Hindlimb muscle (tissue), 1 donor: Measurements from ENCODE around the gene ZNF467. TPM values are rescaled to one million over a fixed set of nuclear protein-coding genes. Genes with fewer than 3 reads are reported as not detected.

Experiments
- DNase-seq: peaks from one replicate; pipeline ENCODE4 v3.0.0-alpha.2; 2013
- polyA plus RNA-seq: library from polyadenylated mRNA; unstranded; fragments of 120-200 nt; gene quantifications from one replicate; pipeline ENCODE4 v1.2.1, GENCODE V29; 2013; ENCODE audit not compliant: insufficient read length

Gene ZNF467
- polyA plus RNA-seq, 1 donor = 9.1 TPM

DNA sequence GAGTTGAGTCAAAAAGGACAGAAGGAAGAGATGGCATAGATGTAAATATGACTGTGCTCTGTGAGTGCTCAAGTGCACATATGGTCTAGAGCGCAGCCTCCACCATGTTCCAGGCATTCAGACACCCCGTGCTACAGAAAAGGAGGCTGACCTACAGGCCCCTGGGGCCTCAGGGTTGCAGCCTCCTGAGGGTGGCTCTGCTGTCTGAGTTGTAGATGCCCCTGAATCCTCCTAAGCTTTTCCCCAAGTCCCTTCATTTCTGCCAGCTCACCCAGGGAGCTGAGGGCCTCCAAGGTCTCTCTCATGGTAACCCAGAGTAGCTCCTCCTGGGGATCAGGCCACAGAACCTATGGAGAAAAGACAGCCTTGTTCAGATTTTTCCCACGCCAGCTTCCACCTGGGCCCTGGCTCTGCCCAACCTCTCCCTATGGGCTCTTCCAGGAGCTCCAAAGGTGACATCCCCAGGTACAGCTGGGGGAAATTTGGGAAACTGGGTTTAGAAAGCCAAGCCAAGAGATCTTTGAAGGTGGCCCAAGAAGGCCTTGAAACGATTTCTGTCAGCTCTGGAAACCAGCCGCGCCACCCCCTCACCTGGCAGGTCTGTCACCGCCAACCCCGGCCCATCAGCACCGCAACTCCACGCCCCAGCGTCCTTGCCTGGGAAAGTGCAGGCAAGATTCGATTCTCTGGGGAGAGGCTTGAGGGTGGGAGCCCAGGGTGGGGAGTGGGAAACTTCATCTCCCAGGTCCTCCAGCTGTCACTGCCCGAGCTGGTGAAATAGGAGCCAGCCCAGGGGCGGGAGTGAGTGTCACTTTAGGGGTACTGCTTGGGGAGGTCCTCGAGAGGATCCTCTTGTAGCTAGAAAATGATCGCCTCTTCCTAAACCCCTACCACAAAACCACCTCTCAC lies 2.4 kb downstream of the ZNF467 start:
- no peak for DNase-seq

DNA sequence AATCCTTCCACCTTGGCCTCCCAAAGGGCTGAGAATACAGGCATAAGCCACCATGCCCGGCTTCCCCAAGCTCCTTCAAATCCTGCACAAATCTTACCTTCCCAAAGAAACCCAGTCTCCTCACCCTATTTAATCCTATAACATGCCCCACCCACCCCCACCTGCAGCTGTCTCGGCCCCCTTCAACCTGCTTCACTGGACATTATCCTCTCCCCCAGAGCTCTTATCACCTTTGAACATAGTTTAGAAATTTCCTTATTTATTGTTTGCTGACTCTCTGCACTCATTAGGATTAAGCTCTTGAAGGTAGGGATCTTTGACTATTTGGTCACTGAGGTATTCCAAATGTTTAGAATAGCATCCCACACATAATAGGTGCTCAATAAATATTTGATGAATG lies 3.5 kb downstream of the ZNF467 start:
- DNase-seq = no peak

DNA sequence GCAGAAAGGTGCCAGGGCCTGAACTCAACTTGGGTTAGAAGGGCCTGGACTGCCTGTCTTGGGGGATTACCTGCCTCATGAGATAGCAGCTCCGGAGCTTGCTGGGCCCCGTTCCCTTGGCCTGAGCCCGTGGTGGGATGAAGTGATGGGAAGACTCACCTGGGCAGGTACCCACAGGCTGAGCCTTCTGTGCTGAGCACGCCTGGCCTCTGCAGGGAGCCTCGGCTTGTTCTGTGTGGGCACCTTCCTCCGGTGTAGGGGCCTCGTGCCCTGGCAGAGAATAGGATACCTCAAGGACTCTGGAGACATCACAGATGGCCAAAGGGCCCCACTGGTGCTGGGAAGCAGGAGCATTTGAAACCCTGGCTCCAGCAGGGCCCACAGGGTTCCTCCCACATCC lies 4.5 kb downstream of the ZNF467 start:
- DNase-seq = no peak

DNA sequence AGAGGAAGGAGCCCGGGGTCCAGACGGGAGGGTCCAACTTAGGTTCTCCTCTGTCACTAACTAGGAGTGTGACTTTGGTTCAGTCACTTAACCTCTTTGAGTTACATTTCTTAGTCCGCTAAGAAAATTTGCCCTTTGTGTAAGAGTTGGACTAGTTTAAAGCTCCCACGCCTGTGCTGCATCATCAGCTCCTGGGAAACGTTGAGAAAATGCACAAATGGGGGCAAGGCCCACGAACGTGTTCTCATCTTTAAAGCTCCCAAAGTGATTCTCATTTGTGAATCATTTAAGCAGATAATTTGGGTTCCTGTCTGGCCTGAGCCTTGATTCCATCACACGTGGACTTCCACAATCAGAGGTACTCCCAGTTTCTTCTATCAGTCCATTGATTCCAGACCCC lies 6.3 kb downstream of the ZNF467 start:
- DNase-seq = no peak

DNA sequence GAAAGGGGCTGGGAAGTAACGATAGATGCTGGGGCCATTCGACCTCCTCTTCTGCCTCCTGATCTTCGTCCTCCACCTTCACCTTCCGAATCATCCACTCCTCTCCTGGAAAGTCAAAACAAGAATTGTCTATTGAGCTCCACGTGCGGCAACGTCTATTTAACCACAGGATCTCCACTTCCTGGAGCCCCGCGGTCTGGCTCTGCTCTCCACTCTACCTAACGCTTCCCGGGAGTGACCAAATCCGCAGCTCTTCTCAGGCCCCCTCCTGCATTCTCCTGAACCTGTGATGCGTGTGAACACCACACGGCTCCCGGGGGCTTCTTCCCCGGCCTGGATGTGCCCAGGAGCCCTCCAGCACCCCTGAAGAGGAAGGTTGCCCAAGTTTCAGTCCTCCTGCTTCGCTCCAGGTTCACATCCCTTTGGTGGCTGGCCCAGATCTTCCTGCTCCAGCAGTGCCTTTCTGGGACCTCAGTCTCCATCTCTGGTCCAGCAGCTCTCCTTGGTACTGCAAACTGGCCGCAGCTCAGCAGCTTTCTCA lies 7.2 kb downstream of the ZNF467 start:
- no peak for DNase-seq

DNA sequence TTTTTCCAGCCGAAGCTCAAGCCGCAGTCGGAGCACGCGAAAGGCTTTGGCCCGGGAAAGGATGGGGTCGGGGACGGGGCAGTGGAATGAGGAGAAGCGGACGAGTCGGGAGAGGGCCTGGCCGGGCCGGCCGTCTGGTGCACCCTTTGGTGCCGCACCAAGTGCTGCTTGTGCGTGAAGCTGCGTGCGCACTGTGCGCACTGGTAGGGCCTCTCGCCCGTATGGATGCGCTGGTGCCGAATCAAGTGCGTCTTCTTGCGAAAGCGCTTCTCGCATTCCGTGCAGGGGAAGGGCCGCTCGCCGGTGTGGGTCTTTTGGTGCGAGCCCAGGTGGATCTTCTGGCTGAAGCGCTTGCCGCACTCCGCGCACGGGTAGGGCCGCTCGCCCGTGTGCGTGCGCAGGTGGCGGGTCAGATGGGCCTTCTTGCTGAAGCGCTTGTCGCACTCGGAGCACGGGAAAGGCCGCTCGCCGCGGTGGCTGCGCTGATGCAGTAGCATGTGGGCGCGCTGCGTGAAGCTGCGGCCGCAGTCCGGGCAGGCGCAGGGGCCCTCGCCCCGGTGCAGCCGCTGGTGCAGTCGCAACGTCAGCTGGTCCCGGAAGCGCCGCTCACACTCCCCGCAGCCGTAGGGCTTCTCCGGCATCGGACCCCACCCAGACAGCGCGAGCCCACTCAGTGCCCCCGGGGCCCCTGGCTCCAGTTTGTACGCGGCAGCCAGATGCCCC lies 7.8 kb downstream of the ZNF467 start:
- no peak for DNase-seq

DNA sequence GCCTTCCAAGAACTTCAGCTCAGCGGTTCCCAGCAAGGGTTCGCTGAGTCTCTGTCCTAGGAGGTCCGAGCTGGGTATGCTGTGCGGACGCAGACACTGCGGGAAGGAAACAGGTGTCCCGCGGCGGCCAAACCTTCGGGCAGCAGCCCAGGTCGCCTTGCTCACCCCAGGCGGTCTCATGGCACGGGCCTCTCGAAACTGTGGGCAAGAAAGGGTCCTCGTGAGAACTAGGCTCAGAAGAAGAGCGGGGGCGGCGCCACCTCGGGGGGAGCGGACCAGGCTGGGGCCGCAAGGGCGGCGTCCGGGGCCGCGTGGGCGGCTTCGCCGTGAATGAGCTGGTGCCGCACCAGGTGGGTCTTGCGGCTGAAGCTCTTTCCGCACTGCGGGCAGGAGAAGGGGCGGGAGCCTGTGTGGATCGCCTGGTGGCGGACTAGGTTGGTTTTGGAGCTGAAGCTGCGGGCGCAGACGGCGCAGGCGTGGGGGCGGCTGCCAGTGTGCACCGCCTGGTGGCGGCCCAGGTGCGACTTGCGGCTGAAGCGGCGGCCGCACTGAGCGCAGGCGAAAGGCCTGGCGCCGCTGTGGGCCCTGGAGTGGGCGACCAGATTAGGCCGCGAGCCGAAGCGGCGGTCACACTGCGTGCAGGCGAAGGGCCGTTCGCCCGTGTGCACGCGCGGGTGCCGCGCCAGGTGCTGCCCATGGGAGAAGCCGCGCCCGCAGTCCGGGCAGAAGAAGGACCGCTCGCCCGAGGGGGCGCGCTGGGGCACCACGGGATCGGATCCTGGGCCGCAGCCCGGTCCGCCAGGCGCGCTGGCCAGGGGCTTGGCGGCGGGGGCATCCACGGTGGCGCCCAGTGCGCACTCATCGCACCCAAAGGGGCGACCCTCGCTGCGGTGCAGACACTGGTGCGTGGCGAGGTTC lies 8.6 kb downstream of the ZNF467 start:
- DNase-seq = no peak

DNA sequence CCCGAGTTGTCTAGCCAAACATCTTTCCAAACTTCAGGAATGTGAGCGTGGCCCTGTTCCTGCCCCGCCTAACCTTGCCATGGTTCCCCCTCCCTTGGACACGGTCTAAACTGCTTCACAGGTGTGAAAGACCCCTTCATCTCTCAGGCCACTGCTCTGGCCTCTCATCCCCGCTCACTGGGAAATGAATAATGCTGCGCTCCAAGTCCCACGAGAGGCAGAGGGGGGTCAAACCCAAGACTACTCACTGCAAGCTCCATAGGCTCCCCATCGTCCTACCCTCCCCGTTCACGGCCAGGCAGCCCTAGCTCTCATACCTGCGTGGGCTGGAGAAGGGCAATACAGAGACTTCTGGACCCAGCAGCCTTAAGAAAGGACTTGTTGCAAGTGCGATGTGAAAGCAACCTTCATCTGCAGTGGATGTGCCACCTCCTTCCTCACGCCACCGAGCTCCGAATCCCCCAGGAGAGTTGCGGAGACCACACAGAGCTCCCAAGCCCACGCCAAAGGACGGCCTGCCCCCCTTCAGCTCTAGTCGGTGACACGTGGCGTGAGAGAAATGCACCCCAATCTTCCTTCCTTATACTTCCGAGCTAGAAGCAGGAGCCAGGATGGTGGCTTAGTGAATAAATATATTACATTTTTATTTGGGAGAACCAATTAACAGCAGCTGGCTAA lies 9.7 kb downstream of the ZNF467 start:
- no peak for DNase-seq

DNA sequence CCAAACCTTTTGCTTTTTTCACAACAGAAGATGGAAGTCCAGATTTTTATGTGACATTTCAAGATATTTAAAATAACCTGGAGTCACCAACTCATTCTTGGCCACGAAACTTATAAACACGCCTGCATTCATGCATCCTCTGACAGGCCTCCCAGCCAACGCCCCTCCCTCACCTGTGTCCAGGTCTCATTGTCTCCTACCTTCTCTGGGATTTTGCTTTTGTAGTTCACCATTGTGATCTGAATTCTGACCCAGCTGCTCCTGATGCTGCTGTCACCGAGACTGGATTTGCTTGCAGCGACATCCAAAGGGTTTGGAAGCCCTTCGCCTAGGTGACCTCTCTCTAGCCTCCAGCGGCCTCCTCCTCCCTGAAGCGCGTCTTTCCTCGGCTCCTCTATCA lies 10.8 kb downstream of the ZNF467 start:
- no peak for DNase-seq

DNA sequence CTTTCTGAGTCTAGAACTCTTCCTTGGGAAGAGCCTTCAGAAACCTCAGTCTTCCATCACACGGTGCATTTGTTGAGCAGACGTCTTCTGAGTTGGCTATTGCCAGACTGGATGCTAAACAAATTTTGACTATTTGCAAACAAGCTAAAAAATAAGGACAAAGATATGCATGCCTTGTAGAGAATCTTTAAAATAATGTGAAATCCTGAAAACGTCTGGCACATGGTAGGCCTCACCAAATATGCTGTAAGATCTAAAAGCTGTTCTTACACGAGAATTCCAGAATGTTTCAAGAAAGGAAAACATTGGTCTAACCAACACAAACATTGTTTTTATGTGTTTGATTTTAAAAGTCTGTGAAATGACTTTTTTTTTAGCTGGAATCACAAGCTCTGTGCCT lies 11.3 kb downstream of the ZNF467 start:
- DNase-seq = no peak

DNA sequence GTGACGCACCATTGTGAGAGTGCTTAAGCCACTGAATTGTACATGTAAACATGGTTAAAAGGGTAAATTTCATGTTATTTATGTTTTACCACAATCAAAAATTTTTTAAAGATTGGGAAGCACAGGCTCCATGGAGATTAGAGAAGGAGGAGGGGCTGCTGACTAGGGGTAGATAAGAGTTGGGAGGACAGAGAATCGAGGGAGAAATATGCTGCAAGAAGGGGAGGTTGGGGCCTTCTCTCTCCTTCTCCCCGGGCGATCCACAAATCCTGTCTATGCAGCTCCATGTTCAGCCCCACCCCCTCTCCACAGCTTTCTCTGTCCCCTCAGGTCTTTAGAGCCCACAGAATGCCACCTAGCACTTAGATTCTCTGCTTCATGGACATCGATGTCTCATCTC lies 12.1 kb downstream of the ZNF467 start:
- DNase-seq = no peak

DNA sequence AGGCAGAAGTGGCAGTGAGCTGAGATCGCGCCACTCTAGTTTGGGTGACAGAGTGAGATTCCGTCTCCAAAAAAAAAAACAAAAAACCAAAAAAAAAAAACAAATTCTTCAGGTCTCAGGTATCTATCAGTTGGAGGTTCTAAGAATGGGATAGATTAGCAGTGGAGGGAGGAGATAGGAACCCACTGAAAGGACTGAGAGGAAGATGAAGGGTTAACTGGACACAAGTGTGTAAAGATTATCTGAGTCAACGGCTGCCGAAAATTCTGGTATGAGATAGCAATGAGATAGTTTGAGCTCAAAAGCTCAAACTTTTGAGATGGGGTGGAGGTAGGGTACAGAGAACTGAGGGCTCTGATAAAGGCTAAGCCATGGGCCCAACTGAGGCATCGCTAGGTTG lies 12.8 kb downstream of the ZNF467 start:
- no peak for DNase-seq

DNA sequence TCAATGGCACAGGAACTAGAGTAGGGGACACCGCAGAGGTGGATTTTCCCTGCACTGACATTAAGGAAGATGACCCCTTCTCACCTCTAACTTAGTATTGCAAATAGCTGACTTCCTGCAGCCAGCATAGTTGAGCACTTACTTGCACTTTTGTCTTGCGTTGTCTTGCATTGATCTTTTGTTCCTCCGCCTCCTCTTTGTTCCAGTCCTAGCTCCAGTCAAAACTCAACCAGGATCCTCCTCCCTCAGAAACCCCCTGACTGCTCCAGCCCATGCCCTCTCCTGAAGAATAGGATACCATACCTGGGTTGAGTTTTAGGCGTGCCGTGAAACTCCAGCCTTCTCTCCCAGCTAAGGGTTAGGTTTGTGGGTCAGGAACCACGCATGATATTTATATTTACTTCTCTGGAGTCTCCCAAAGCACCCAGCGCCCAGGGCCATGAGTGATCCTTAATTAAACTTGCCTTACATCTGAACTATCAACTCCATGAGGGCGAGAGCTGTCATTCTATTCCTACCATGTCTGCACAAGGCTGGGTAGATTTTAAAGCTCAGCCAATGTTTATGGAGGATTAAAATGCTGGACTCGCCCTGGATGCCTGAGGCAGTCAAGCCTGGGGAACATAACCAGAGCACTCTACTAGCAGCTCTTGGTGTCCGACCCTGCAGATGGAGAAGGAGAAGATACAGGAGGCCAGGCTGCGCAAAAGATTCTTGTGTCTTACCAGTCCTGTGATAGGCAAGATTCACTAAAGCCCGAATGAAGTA lies 14.1 kb downstream of the ZNF467 start:
- DNase-seq = no peak

DNA sequence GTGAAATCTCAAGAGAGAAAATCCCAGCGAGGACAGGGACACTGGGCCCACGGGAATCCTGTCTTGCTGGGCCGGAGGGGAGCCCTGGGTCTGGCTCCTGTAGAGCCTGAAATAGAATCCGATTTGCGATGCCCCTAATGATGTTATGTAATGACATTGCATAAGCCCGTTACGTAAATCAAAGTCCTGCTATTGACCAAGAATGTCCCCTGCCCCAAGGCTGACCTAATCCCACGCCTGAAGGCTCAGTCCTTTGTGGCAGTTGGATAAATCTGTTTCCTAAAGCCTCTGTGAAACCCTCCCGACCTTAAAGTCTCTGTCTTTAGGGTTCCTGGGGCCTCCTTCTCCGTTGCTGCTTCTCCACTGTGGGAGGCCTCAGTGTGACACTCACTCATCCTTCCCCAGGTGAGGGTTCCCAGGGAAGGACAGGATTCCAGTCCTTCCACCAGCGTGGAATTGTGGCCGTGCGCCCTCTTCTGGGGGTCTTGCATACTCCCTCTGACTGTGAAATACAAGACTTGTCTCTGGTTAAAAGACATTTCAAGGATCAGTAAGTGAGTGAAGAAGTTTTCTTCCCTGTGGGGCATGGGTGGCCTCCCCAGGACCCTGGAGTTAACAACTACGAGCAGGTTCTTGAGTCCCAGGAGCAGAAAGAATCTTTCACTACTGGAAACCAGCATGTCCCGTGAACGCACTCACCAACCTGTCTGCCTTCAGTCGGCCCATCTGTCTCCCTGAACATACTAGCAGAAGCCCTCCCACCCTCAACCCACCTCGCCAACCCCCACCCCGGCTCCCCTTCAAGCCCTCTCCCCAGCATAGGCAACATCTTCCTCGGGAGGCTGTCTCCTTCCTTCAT lies 19.8 kb downstream of the ZNF467 start:
- DNase-seq = no peak

DNA sequence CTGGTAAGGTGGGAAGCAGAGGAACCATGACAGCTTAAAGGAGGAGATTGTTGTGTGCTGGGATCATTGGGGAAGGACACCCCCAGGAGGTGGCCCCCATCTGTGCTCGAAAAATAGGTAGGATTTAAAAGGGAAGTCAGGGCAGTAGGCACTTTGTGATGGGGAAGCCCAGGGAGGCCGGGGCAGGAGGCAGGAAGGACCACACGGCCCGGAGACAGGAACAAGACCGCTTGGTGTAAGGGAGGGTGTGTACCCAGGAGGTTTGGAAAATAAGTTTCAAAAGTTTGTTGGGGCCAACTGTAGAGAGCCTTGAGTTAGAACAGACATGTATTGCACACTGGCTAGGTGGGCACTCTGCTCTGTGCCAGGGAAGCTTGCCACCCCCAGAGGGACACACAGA lies 20.7 kb downstream of the ZNF467 start:
- DNase-seq = no peak

DNA sequence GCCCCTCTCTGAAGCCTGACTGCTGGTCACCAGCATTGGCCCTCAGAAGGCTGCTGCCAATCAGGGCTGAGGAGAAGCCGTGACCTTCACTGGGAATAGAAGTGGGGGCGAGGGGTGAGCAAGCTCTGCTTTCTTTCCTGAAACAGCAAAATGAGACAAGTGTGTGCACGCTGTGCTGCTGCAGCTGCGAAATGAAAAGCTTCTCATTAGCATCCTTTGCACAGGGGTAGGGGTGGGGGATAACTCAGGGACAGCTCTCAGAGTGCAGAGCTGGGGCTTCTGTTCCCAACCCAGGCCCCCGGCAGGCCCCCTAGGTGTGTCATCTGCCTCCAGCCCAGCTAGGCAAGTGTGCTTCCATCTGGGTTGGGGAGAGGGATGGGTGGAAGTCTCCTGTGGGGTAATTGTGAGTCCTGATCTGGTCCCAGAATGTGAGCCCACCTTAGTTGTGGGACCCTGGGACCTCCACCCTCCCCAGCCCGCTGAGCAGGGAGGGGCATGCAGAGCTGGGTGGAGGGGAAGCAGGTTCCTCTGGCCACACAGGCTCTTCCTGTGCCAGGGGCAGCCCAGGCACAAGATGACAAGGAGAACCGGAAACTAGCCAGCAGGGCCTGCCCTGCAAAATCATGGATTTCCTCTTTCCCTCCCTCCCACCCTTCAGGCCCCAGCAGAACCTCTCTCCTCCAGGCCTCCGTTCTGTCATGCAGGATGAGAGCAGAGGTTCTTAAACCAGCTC lies 22.2 kb downstream of the ZNF467 start:
- DNase-seq = no peak

DNA sequence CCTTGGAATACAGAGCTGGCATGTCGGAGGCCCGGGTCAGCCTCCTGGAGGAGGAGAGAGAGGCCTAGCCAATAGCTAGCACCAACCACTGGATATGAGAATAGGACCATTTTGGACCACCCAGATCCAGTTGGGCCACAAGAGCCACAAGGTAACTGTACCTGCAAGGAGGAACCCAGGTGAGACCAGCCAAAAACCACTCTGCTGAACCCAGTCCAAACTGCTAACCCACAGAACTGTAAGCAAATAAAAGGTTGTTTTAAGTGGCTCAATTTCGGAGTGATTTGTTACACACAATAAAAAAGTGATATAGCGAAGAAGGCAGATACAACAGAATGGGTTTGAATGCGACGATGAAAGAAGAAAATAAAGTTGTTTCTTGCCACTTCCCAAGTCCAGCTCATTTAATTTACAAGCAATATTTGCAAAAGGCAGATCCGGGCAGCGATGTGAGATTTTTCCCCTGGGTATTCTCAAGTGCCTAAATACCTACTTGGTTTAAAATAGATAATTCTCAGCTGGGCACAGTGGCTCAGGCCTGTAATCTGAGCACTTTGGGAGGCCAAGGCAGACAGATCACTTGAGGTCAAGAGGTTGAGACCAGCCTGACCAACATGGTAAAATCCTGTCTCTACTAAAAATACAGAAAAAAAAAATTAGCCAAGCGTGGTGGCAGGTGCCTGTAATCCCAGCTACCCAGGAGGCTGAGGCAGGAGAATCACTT lies 23.1 kb downstream of the ZNF467 start:
- DNase-seq = no peak

DNA sequence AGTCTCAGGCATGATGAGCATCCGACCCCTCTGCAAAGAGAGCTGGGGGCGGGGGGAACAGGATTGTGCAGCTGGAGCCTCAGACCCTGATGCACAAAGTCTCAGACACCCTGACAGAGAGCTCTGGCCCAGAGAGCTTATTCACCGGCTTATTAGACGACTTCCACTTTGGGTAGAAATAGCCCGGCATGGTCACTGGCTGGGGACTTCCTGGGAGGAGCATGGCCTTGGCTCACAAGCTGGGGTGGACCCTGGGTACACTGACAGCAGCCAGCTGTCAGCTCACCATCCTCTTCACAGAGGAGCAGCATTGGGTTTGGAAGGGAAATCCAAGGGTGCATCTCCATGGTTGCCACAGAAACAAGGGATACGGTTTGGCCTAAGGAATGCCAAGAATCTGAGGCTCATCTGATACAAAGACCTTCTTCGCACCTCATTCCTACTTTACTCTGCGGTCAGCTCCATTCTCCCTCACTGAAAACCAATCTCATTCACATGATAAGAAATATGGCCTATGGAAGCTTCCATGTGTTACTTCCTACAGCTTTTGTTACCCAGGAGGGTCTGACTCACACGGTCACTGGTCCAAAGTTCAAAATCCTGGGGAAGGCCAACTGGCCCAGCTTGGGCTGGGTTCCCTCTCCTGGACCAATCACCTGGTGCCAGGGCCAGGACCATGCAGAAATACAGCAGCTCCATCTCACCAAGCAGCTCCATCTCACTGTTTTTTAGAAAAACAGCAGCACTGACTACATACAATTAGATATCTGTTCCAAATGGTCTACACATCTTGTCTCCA lies 25.1 kb downstream of the ZNF467 start:
- no peak for DNase-seq
